ENCODE data around the gene OVCA2. TPM values are rescaled to one million over a fixed set of nuclear protein-coding genes. Genes with fewer than 3 reads are reported as not detected.

OVCA2 gene
- total RNA-seq, 4 donors from 2014 or later: 36.6 to 51.5 (median 42.7) TPM

DNA sequence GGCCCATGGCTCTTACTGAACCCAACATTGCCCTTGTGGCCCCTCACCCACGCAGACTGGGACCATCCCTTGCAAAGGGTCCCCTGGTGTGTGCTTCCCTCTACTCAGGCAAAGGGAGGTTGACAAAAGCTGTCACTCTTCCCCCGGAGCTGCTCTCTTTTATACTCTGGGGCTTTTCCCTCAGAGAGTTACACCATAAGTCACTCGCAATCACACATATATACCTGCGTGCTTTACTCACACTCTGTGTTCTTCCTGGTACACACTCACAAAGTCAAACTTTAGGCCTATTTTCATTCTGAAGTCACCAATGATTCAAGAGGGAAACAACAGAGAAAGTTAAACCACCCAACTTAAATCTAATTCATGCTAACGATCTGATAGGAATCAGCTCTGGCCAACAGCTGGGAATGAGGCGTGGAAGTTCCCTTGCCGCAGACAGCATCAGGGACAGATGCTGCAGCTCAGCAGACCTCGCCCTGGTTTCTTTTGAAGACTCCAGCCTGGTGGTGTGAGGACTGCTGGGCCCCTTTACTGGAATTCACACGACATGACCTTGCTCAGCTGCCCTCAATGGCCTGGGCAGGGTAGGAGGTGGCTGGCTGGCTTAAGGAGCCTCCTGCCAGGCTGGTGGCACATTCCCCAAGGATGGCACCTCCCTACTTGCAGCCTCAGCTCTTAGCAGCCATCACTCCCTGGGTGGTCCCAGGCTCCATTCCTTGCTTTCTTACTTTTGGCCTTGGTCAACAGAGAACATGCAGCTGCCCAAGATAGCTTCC is 40.4 kb downstream of the OVCA2 start:
- H3K27ac ChIP-seq: no peak overlapping the region
- H3K4me3 ChIP-seq: no peak overlapping the region
- WGBS: 71% methylated on average over 9 of the region's 9 CpGs
- no peaks in the 10 kb centered on the region for H3K9me3 ChIP-seq
- TF ChIP-seq EP300 (IDR thresholded peaks at IDR 0.05) (no peak), POLR2A (IDR thresholded peaks at IDR 0.05) (no peak), POLR2AphosphoS5 (IDR thresholded peaks at IDR 0.05) (no peak)
- TF ChIP-seq, protein P1, sequence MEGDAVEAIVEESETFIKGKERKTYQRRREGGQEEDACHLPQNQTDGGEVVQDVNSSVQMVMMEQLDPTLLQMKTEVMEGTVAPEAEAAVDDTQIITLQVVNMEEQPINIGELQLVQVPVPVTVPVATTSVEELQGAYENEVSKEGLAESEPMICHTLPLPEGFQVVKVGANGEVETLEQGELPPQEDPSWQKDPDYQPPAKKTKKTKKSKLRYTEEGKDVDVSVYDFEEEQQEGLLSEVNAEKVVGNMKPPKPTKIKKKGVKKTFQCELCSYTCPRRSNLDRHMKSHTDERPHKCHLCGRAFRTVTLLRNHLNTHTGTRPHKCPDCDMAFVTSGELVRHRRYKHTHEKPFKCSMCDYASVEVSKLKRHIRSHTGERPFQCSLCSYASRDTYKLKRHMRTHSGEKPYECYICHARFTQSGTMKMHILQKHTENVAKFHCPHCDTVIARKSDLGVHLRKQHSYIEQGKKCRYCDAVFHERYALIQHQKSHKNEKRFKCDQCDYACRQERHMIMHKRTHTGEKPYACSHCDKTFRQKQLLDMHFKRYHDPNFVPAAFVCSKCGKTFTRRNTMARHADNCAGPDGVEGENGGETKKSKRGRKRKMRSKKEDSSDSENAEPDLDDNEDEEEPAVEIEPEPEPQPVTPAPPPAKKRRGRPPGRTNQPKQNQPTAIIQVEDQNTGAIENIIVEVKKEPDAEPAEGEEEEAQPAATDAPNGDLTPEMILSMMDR (IDR thresholded peaks at IDR 0.05): no peak
- DNase-seq (ENCODE audit: low spot score in 2 of 2): no peak
- no peaks in the 10 kb centered on the region for H3K27me3 ChIP-seq
- peaks cover 51% of the 10 kb centered on the region for H3K4me1 ChIP-seq
- peaks cover 47% of the 10 kb centered on the region for H3K36me3 ChIP-seq

DNA sequence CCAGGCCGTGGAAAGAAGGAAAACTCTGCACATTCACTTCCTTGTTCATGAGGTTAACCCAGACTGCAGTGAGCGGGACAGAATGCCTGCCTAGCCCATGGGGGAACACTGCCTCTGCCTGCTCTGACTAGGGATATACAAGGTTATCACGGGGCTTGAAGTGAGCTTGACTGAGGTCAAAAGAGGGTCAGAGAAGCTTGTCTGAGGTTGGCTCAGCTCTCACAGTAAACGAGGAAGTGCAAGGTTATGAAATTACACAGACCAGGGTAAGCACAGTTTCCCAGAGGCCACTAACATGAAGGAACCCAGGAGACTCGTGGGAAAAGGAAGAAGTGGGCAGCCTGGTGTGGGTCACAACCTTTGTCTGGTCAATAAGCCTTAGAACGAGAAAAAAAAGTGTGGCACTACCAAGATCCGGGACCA is 41.8 kb downstream of the OVCA2 start:
- Histone ChIP-seq H3K36me3 (peaks cover 39% of the 10 kb centered on the region), H3K27me3 (no peaks in the 10 kb centered on the region), H3K9me3 (no peaks in the 10 kb centered on the region), H3K4me1 (peaks cover 65% of the 10 kb centered on the region), H3K4me3 (no peak overlapping the region), H3K27ac (peak overlapping the region; percentile 77)
- TF ChIP-seq, protein P1 (IDR thresholded peaks at IDR 0.05): no peak
- TF ChIP-seq POLR2AphosphoS5 (IDR thresholded peaks at IDR 0.05): no peak
- TF ChIP-seq EP300 (IDR thresholded peaks at IDR 0.05): no peak
- TF ChIP-seq POLR2A (IDR thresholded peaks at IDR 0.05): no peak
- DNase-seq (ENCODE audit: low spot score in 2 of 2): no peak
- 60% methylated on average over 7 of the region's 7 CpGs for WGBS

DNA sequence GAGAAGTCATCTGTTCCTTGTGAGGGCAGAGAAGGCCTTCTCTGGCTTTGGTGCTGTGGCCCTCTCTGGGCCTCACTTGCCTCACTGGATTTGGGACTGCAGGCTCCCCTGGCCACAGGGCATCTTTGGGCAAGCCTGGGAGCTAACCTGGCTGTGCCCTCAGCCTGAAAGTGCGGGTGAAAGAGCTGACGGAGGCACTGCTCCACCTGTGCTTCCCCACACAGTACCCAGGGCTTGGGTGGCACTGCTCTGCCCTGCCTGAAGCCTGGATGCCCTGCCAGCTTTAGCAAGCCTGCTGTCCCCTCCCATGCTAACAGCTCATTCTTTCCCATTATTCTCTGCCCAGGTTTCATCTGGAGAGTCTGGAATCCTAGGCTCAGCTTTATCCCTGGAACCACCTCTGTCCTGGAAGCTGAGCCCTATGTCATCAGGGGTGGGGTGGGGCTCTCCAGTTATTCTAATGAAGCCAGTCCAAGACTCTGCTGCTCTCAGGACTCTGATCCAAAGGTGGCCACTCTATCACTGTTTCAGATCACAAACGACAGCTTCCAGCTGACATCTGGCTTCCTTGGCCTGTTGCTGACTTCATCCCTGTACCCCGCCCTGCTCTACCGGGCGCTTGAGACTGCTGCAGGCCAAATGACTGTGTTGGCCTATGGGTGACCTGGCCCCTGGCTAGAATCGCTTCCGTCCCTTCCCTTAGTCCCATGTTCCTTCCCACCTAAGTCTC is 42.4 kb downstream of the OVCA2 start:
- Histone ChIP-seq H3K27me3 (no peaks in the 10 kb centered on the region), H3K36me3 (peaks cover 34% of the 10 kb centered on the region), H3K4me3 (no peak overlapping the region), H3K4me1 (peaks cover 71% of the 10 kb centered on the region), H3K27ac (peak overlapping the region; percentile 77), H3K9me3 (no peaks in the 10 kb centered on the region)
- DNase-seq (ENCODE audit: low spot score in 2 of 2): peak in 1 of 2 donors; percentile 83
- WGBS: 34% methylated on average over 6 of the region's 8 CpGs
- TF ChIP-seq POLR2AphosphoS5 (IDR thresholded peaks at IDR 0.05) (peak in 1 of 3 donors; percentile 49), POLR2A (IDR thresholded peaks at IDR 0.05) (no peak)

DNA sequence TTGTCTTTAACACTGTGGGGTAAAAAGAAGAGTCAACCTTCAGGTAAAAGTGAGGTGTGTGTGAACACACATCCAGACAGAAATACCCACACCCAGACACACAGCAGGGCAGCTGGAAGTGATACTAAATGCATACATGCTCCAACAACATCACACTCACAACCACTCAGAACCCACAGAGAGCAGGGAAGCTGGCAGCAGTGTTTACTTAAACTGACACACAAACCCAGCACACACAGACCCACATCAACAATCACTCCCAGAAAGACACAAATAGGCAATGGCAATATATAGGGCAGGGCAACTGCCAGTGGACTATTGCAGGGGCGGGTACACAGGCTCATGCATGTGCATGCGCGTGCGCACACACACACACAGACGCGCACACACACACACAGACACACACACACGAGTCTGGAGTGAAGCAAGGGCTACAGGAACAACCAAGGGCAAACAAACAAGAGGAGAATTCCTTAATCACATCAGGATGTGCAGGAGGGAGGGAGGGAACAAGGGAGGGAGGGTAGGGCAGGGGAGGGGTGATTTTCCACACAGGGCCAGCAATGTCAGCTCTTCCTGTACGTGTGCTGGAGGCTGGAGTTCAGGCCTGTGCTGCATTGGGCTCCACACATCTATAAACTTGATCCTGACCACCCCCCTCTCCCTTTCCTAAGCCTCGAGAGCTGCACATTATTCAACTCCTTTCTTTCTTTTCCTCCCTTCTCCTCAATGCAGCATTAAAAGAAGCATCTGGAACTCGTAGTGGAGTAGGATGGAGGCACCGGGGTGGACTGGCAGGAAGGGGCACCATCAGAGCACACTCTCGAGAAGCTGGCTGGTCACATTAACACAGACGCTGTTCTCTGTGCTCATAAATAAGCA is 43.2 kb downstream of the OVCA2 start:
- Histone ChIP-seq H3K27ac (peak overlapping the region; percentile 77), H3K4me1 (peaks cover 78% of the 10 kb centered on the region), H3K4me3 (no peak overlapping the region), H3K36me3 (peaks cover 26% of the 10 kb centered on the region), H3K9me3 (no peaks in the 10 kb centered on the region), H3K27me3 (no peaks in the 10 kb centered on the region)
- DNase-seq (ENCODE audit: low spot score in 2 of 2): peak in 1 of 2 donors; percentile 85
- 38% methylated on average over 13 of the region's 13 CpGs for WGBS
- peak in 1 of 3 donors; percentile 62 for TF ChIP-seq POLR2AphosphoS5 (IDR thresholded peaks at IDR 0.05)
- TF ChIP-seq POLR2A (IDR thresholded peaks at IDR 0.05): no peak

DNA sequence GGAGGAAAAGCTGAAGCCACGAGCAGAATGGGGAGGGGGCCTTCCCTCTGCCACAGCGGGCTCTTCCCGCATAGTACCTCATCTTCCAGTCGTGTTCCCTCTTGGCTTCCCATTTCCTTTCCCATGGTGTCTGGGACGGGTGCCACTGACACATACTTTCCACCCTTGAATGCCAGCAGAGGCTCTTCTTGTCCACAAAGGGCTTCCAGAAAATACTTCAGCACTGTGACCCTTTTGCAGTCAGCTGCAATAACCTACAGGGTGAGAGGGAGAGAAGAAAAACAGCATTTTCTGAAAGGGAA is 43.8 kb downstream of the OVCA2 start:
- Histone ChIP-seq H3K4me1 (peaks cover 84% of the 10 kb centered on the region), H3K36me3 (peaks cover 20% of the 10 kb centered on the region), H3K27me3 (no peaks in the 10 kb centered on the region), H3K4me3 (no peak overlapping the region), H3K9me3 (no peaks in the 10 kb centered on the region), H3K27ac (peak overlapping the region; percentile 77)
- peak in 1 of 2 donors; percentile 77 for DNase-seq (ENCODE audit: low spot score in 2 of 2)
- TF ChIP-seq EP300 (IDR thresholded peaks at IDR 0.05): no peak
- peak in 1 of 3 donors; percentile 12 for TF ChIP-seq POLR2AphosphoS5 (IDR thresholded peaks at IDR 0.05)
- 47% methylated on average over 5 of the region's 5 CpGs for WGBS

DNA sequence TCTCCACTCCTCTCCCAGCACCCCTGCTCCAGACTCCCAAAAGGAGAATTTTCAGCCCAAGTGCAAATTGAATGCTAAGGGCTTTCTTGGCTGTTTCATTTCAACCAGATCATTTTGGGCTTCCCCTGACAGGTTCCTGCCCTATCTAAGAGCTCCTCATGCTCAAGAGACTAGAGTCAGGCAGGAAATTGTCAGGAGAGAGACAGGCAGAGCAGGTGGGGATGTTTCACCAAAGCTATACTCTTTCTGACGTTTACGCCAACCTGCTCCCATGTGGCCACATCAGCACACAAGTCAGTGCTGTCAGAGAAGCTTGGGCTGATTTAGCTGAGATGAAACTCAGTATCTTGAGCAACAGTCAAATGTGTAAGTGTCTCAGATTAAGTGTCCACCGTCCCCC is 44.5 kb downstream of the OVCA2 start:
- H3K36me3 ChIP-seq: peaks cover 13% of the 10 kb centered on the region
- no peak for DNase-seq (ENCODE audit: low spot score in 2 of 2)
- H3K4me3 ChIP-seq: no peak overlapping the region
- H3K9me3 ChIP-seq: no peaks in the 10 kb centered on the region
- H3K4me1 ChIP-seq: peaks cover 89% of the 10 kb centered on the region
- TF ChIP-seq POLR2A (IDR thresholded peaks at IDR 0.05) (no peak), EP300 (IDR thresholded peaks at IDR 0.05) (no peak), POLR2AphosphoS5 (IDR thresholded peaks at IDR 0.05) (no peak)
- TF ChIP-seq, protein P1 (IDR thresholded peaks at IDR 0.05): no peak
- WGBS: 80% methylated on average over 3 of the region's 3 CpGs
- peak overlapping the region; percentile 77 for H3K27ac ChIP-seq
- H3K27me3 ChIP-seq: no peaks in the 10 kb centered on the region

Measured in suprapubic skin (tissue), 4 donors.